ENCODE data around the gene TPGS2. TPM values are rescaled to one million over a fixed set of nuclear protein-coding genes. Genes with fewer than 3 reads are reported as not detected.

TPGS2 gene
- total and polyA plus RNA-seq, 2 donors from 2014 or later = 63.0 to 75.0 TPM

- no peaks in the 10 kb centered on the region for H3K9me3 ChIP-seq (ENCODE audit: control insufficient read depth in 2 of 3, insufficient read depth in 1 of 3, low read length in 3 of 3)
- intact Hi-C loops (cut with DNase I) = no loop called here
- no peak for FAIRE-seq
Measured at GRCh38 chr18:36825526-36825925, 3.3 kb downstream of the TPGS2 start.

GRCh38 chr18:36821681-36822080, 7.1 kb downstream of the TPGS2 start:
- intact Hi-C loops (cut with DNase I) = no loop called here
- no peaks in the 10 kb centered on the region for H3K9me3 ChIP-seq (ENCODE audit: control insufficient read depth in 2 of 3, insufficient read depth in 1 of 3, low read length in 3 of 3)

More at GRCh38 chr18:36825526-36825925, 3.3 kb downstream of the TPGS2 start:
- TF ChIP-seq, protein P1, sequence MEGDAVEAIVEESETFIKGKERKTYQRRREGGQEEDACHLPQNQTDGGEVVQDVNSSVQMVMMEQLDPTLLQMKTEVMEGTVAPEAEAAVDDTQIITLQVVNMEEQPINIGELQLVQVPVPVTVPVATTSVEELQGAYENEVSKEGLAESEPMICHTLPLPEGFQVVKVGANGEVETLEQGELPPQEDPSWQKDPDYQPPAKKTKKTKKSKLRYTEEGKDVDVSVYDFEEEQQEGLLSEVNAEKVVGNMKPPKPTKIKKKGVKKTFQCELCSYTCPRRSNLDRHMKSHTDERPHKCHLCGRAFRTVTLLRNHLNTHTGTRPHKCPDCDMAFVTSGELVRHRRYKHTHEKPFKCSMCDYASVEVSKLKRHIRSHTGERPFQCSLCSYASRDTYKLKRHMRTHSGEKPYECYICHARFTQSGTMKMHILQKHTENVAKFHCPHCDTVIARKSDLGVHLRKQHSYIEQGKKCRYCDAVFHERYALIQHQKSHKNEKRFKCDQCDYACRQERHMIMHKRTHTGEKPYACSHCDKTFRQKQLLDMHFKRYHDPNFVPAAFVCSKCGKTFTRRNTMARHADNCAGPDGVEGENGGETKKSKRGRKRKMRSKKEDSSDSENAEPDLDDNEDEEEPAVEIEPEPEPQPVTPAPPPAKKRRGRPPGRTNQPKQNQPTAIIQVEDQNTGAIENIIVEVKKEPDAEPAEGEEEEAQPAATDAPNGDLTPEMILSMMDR (IDR thresholded peaks at IDR 0.05; ENCODE audit: borderline replicate concordance, extremely low read depth, insufficient read depth) = no peak
- H3K27me3 ChIP-seq (ENCODE audit: control insufficient read depth, insufficient read depth, low read length) = no peaks in the 10 kb centered on the region
- no peak overlapping the region for H3K9ac ChIP-seq (ENCODE audit: low read length in 3 of 3)
- H3K27ac ChIP-seq (ENCODE audit: low read depth in 2 of 2, low read length in 2 of 2) = no peak overlapping the region
- H3K4me3 ChIP-seq (ENCODE audit: low read length in 3 of 3) = no peak overlapping the region
- peaks cover 0 to 13% (median 2%) of the 10 kb centered on the region in 3 donors for H3K4me1 ChIP-seq (ENCODE audit: control insufficient read depth in 2 of 3, insufficient read depth in 2 of 3, low read depth in 1 of 3, low read length in 3 of 3)
- DNase-seq = no peak
- H3K36me3 ChIP-seq (ENCODE audit: control insufficient read depth in 2 of 3, insufficient read depth in 3 of 3, low read length in 3 of 3) = no peaks in the 10 kb centered on the region

DNA sequence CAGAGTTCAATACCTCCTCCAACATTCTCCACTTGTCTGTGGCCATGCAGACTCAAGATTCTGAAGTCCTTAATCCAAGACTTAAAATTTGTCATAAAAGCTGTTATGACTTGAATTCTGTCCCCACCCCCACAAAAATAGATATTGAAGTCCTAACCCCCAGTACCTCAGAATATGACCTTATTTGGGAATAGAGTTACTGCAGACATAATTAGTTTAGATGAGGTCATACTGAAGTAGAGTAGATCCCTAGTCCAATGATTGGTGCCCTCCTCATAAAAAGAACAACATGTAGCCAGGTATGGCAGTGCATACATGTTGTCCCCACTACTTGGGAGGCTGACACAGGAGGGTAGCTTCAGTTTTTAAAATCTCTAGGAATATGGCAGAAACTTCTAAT, 9.2 kb downstream of the TPGS2 start:
- no peak overlapping the region for H3K27ac ChIP-seq (ENCODE audit: low read depth in 2 of 2, low read length in 2 of 2)
- H3K36me3 ChIP-seq (ENCODE audit: control insufficient read depth in 2 of 3, insufficient read depth in 3 of 3, low read length in 3 of 3) = peaks cover 0 to 13% (median 2%) of the 10 kb centered on the region in 3 donors
- no peak overlapping the region for H3K9ac ChIP-seq (ENCODE audit: low read length in 3 of 3)
- DNase-seq (no peak), FAIRE-seq (no peak)
- intact Hi-C loops (cut with DNase I) = no loop called here
- H3K9me3 ChIP-seq (ENCODE audit: control insufficient read depth in 2 of 3, insufficient read depth in 1 of 3, low read length in 3 of 3) = no peaks in the 10 kb centered on the region
- H3K4me3 ChIP-seq (ENCODE audit: low read length in 3 of 3) = no peak overlapping the region
- H3K4me1 ChIP-seq (ENCODE audit: control insufficient read depth in 2 of 3, insufficient read depth in 2 of 3, low read depth in 1 of 3, low read length in 3 of 3) = no peaks in the 10 kb centered on the region
- H3K27me3 ChIP-seq (ENCODE audit: control insufficient read depth, insufficient read depth, low read length) = no peaks in the 10 kb centered on the region
- TF ChIP-seq, protein P1 (IDR thresholded peaks at IDR 0.05; ENCODE audit: borderline replicate concordance, extremely low read depth, insufficient read depth) = no peak

More at GRCh38 chr18:36821681-36822080, 7.1 kb downstream of the TPGS2 start:
- FAIRE-seq (no peak), DNase-seq (no peak)
- TF ChIP-seq, protein P1 (IDR thresholded peaks at IDR 0.05; ENCODE audit: borderline replicate concordance, extremely low read depth, insufficient read depth) = no peak
- Histone ChIP-seq H3K9ac (ENCODE audit: low read length in 3 of 3) (no peak overlapping the region), H3K27me3 (ENCODE audit: control insufficient read depth, insufficient read depth, low read length) (no peaks in the 10 kb centered on the region), H3K4me1 (ENCODE audit: control insufficient read depth in 2 of 3, insufficient read depth in 2 of 3, low read depth in 1 of 3, low read length in 3 of 3) (no peaks in the 10 kb centered on the region), H3K36me3 (ENCODE audit: control insufficient read depth in 2 of 3, insufficient read depth in 3 of 3, low read length in 3 of 3) (peaks cover 0 to 13% (median 2%) of the 10 kb centered on the region in 3 donors), H3K4me3 (ENCODE audit: low read length in 3 of 3) (no peak overlapping the region), H3K27ac (ENCODE audit: low read depth in 2 of 2, low read length in 2 of 2) (no peak overlapping the region)

DNA sequence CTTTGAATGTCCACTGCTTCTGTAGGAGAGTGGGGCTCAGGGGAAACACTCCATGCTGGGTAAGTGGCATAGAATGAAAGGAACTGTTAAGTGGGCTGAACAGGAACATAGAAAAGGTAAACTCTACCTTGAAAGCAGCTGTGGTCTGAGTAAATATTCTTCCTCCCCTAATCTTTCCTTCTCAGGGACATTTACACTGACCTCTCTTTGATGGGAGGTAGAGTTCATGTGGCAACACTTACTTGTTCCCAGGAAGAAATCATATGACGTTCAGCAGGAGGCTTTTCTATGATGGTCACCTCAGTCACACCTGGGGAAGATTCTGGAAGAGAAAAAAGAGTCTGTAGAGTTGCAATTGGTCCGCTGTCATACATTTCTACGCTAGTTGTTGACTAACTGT, 10.2 kb downstream of the TPGS2 start:
- Histone ChIP-seq H3K4me1 (ENCODE audit: control insufficient read depth in 2 of 3, insufficient read depth in 2 of 3, low read depth in 1 of 3, low read length in 3 of 3) (no peaks in the 10 kb centered on the region), H3K27me3 (ENCODE audit: control insufficient read depth, insufficient read depth, low read length) (no peaks in the 10 kb centered on the region), H3K9me3 (ENCODE audit: control insufficient read depth in 2 of 3, insufficient read depth in 1 of 3, low read length in 3 of 3) (no peaks in the 10 kb centered on the region), H3K4me3 (ENCODE audit: low read length in 3 of 3) (no peak overlapping the region), H3K9ac (ENCODE audit: low read length in 3 of 3) (no peak overlapping the region), H3K36me3 (ENCODE audit: control insufficient read depth in 2 of 3, insufficient read depth in 3 of 3, low read length in 3 of 3) (peaks cover 0 to 13% (median 2%) of the 10 kb centered on the region in 3 donors), H3K27ac (ENCODE audit: low read depth in 2 of 2, low read length in 2 of 2) (no peak overlapping the region)
- TF ChIP-seq, protein P1 (IDR thresholded peaks at IDR 0.05; ENCODE audit: borderline replicate concordance, extremely low read depth, insufficient read depth) = no peak
- DNase-seq (no peak), FAIRE-seq (no peak)
- intact Hi-C loops (cut with DNase I) = no loop called here
